Body of pancreas (tissue), 4 donors: Measurements from ENCODE around the gene TNNT1. TPM values are rescaled to one million over a fixed set of nuclear protein-coding genes. Genes with fewer than 3 reads are reported as not detected.

Experiments
- ATAC-seq: fragments of 150-250 bp; one replicate; pipeline ENCODE4 v1.9.1; 2016
- DNase-seq, 4 donors: peaks; one replicate each; pipeline ENCODE4 v3.0.0-alpha.2; 2019
- H3K27ac ChIP-seq, 4 donors: fragments of 200-600 bp; sonication (generic); 1 replicate in 3 of 4; 2 replicates in 1 of 4; pipeline versions ENCODE4 v1.5.1 to v1.6.1; 2016 to 2019; ENCODE audit warnings: mild to moderate bottlenecking in 1 of 4, mixed read lengths in 1 of 4, moderate library complexity in 1 of 4
- H3K27me3 ChIP-seq, 2 donors: fragments of 200-600 bp; sonication (generic); one replicate each; pipeline ENCODE4 v1.6.0; 2016; ENCODE audit warnings: mild to moderate bottlenecking in 1 of 2
- H3K36me3 ChIP-seq, 2 donors: fragments of 200-600 bp; sonication (generic); replicated peaks in 1 of 2; 2 replicates each; pipeline ENCODE4 v1.5.1; 2016; ENCODE audit warnings: low read depth in 2 of 2; ENCODE audit not compliant: insufficient read depth in 1 of 2
- H3K4me1 ChIP-seq: fragments of 200-600 bp; sonication (generic); one replicate; pipeline ENCODE4 v1.6.0; 2016
- H3K4me3 ChIP-seq, 2 donors: fragments of 200-600 bp; sonication (generic); 1 replicate in 1 of 2; 2 replicates in 1 of 2; pipeline ENCODE4 v1.5.1; 2016 to 2019
- H3K9me3 ChIP-seq, 3 donors: fragments of 200-600 bp; sonication (generic); 1 replicate in 2 of 3; 2 replicates in 1 of 3; pipeline ENCODE4 v1.5.1; 2016
- CTCF ChIP-seq, 7 experiments: fragments of 450-650 bp in 4 of 7; fragments of 200-600 bp in 3 of 7; sonication (generic) in 3 of 7; IDR thresholded peaks; one replicate each; pipeline ENCODE4 v1.5.1; 2016 to 2019; ENCODE audit warnings: antibody characterized with exemption in 7 of 7
- POLR2A ChIP-seq, 3 donors: fragments of 450-650 bp; IDR thresholded peaks; one replicate each; pipeline ENCODE4 v1.6.1; 2016; ENCODE audit warnings: antibody characterized with exemption in 3 of 3, mild to moderate bottlenecking in 2 of 3
- whole genome bisulfite sequencing, 2 donors: methylation state at CpG; one replicate each; pipeline ENCODE4 v1.1.5; 2017; 5-methylcytosine and 5-hydroxymethylcytosine counted together
- intact Hi-C: fragments of 100-400 bp; cut with DNase I; formaldehyde crosslinking; loops from one replicate; pipeline ENCODE4 v1.15.1; 2023
- total RNA-seq, 2 donors: library from RNA; depleted of rRNA; stranded (reverse); fragments of >200 nt; gene quantifications; one replicate each; pipeline ENCODE4 v1.1.0, GENCODE V29; 2016

The TNNT1 gene
- total RNA-seq, 2 donors from 2014 or later = not detected

- H3K4me1 ChIP-seq = peaks cover 23% of the 10 kb centered on the region
- ATAC-seq (no peak), DNase-seq (no peak)
- peaks cover 0 to 7% of the 10 kb centered on the region in 2 donors for H3K27me3 ChIP-seq
- H3K9me3 ChIP-seq = no peaks in the 10 kb centered on the region
- no peak overlapping the region for H3K4me3 ChIP-seq
- H3K27ac ChIP-seq = peak overlapping the region in 1 of 4 donors; percentile 29
- peaks cover 0 to 8% of the 10 kb centered on the region in 2 donors for H3K36me3 ChIP-seq
- intact Hi-C loops = no loop called here
- no peak for TF ChIP-seq POLR2A (IDR thresholded peaks at IDR 0.05)
- TF ChIP-seq CTCF (IDR thresholded peaks at IDR 0.05) = no peak
- WGBS, 2 donors = 51 to 58% methylated on average over 10 to 17 of the region's 17 CpGs
Observed at GRCh38 chr19:55087542-55087901, 61.5 kb downstream of the TNNT1 start.

- H3K9me3 ChIP-seq = no peaks in the 10 kb centered on the region
- DNase-seq = peak; percentile 70 to 81 (median 79)
- peak; percentile 64 for ATAC-seq
- H3K4me1 ChIP-seq = peaks cover 29% of the 10 kb centered on the region
- H3K27me3 ChIP-seq = peaks cover 0 to 13% of the 10 kb centered on the region in 2 donors
- peaks cover 0 to 3% of the 10 kb centered on the region in 2 donors for H3K36me3 ChIP-seq
- no peak overlapping the region for H3K4me3 ChIP-seq
- H3K27ac ChIP-seq = no peak overlapping the region
- intact Hi-C loops = no loop called here
- 30 to 54% methylated on average over 39 to 61 of the region's 74 CpGs for WGBS, 2 donors
- no peak for TF ChIP-seq POLR2A (IDR thresholded peaks at IDR 0.05)
- TF ChIP-seq CTCF (IDR thresholded peaks at IDR 0.05) = no peak
Observed at GRCh38 chr19:55086730-55087541, 62.1 kb downstream of the TNNT1 start.

DNA sequence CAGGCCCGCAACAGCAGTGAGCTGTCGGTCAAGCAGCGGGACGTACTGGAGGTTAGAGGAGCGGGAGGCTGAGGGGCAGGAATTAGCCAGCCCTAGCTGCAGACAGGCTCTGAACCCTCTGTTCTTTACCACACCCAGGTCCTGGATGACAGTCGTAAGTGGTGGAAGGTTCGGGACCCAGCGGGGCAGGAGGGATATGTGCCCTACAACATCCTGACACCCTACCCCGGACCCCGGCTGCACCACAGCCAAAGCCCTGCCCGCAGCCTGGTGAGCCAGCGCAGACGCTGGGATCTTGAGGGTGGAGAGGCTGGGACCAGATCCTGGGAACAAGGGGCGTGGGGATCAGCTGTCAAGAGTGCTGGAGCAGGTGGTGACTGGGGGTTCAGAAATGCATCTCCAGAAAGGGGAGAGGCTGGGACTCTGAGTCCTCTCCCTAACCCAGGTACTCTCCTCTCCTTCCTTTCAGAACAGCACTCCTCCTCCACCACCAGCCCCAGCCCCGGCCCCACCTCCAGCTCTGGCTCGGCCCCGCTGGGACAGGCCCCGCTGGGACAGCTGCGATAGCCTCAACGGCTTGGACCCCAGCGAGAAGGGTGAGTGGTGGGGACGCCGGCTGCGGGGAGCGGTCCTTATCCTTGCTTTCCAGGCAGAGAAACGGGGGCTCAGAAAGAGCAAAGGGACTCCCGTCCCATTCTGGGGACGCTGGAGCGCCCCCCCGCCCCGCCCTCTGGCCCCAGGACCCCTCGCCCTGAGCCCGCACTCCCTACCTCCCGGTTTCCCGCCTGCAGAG lies 62.9 kb downstream of the TNNT1 start:
- intact Hi-C loops = no loop called here
- ATAC-seq (no peak), DNase-seq (peak in 1 of 4 donors; percentile 9)
- H3K36me3 ChIP-seq = no peaks in the 10 kb centered on the region
- peaks cover 35% of the 10 kb centered on the region for H3K4me1 ChIP-seq
- 50 to 65% methylated on average over 15 to 28 of the region's 35 CpGs for WGBS, 2 donors
- TF ChIP-seq CTCF (IDR thresholded peaks at IDR 0.05) = no peak
- TF ChIP-seq POLR2A (IDR thresholded peaks at IDR 0.05) = no peak
- peaks cover 0 to 17% of the 10 kb centered on the region in 2 donors for H3K27me3 ChIP-seq
- no peak overlapping the region for H3K27ac ChIP-seq
- H3K4me3 ChIP-seq = no peak overlapping the region
- no peaks in the 10 kb centered on the region for H3K9me3 ChIP-seq

DNA sequence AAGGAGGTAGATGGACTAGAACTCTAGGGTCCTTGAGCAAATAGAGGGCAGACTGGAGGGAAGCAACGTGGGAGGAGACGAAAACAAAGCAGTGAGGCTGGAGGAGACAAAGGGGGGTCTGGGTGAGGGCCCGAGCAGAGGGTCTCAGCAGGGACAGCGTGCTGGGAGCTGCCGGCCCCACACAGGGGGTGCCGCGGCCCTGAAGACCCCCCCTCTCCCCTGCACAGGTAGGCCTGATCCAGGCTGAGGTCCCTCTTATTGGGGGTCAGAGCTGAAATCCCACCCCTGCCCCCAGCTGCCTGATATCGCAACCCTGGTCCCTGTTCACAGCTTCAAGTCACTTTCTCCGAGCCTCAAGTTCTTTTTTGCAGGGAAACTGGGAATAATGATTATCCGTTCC lies 64.6 kb downstream of the TNNT1 start:
- peaks cover 0 to 19% of the 10 kb centered on the region in 2 donors for H3K27me3 ChIP-seq
- TF ChIP-seq CTCF (IDR thresholded peaks at IDR 0.05) (no peak), POLR2A (IDR thresholded peaks at IDR 0.05) (no peak)

More for the DNA sequence above, 64.6 kb downstream of the TNNT1 start:
- Histone ChIP-seq H3K9me3 (no peaks in the 10 kb centered on the region), H3K4me1 (peaks cover 50% of the 10 kb centered on the region), H3K4me3 (no peak overlapping the region), H3K27ac (no peak overlapping the region), H3K36me3 (no peaks in the 10 kb centered on the region)
- intact Hi-C loops = no loop called here
- no peak for ATAC-seq
- WGBS, 2 donors = 77 to 78% methylated on average over 7 to 10 of the region's 10 CpGs
- no peak for DNase-seq
